Right renal cortex interstitium (tissue), 3 donors: ENCODE measurements around the gene DSCAML1. TPM values are rescaled to one million over a fixed set of nuclear protein-coding genes. Genes with fewer than 3 reads are reported as not detected.

Experiments
- DNase-seq, 3 donors: peaks; one replicate each; pipeline ENCODE4 v3.0.0-alpha.2; 2013; ENCODE audit warnings: low read depth in 3 of 3, low spot score in 2 of 3
- polyA plus RNA-seq, 3 donors: library from polyadenylated mRNA; unstranded; fragments of 120-200 nt; gene quantifications; one replicate each; pipeline ENCODE4 v1.2.1, GENCODE V29; 2013; ENCODE audit not compliant: insufficient read length in 3 of 3

Gene DSCAML1
- polyA plus RNA-seq, 3 donors: 1.6 to 2.3 (median 1.6) TPM

- DNase-seq: no peak
Observed at GRCh38 chr11:117833401-117833891, 36.4 kb upstream of the DSCAML1 start.

- no peak for DNase-seq
Observed at GRCh38 chr11:117832511-117832910, 35.5 kb upstream of the DSCAML1 start.

GRCh38 chr11:117831661-117832415 lies 34.8 kb upstream of the DSCAML1 start:
- no peak for DNase-seq

- DNase-seq: no peak
Observed at GRCh38 chr11:117830674-117831351, 33.8 kb upstream of the DSCAML1 start.

- DNase-seq: no peak
Observed at GRCh38 chr11:117830072-117830471, 33.1 kb upstream of the DSCAML1 start.

GRCh38 chr11:117829369-117829725 lies 32.3 kb upstream of the DSCAML1 start:
- DNase-seq: no peak

- DNase-seq: no peak
Observed at GRCh38 chr11:117828611-117829368, 31.8 kb upstream of the DSCAML1 start.

- no peak for DNase-seq
Observed at GRCh38 chr11:117827521-117828511, 30.8 kb upstream of the DSCAML1 start.

- no peak for DNase-seq
Observed at GRCh38 chr11:117826832-117827231, 29.8 kb upstream of the DSCAML1 start.

- DNase-seq: no peak
Observed at GRCh38 chr11:117826190-117826570, 29.2 kb upstream of the DSCAML1 start.

- DNase-seq: no peak
Observed at GRCh38 chr11:117825538-117826189, 28.6 kb upstream of the DSCAML1 start.

- DNase-seq: no peak
Observed at GRCh38 chr11:117824571-117825537, 27.8 kb upstream of the DSCAML1 start, which contains the start of gene FXYD2. TSS of gene FXYD2 (minus strand) at chr11:117824744. CDS start at chr11:117824678, 66 bp downstream.

- DNase-seq: no peak
Observed at GRCh38 chr11:117823946-117824420, 27.0 kb upstream of the DSCAML1 start.

- no peak for DNase-seq
Observed at GRCh38 chr11:117823294-117823945, 26.4 kb upstream of the DSCAML1 start.

- no peak for DNase-seq
Observed at GRCh38 chr11:117822074-117823033, 25.3 kb upstream of the DSCAML1 start.

GRCh38 chr11:117821431-117821830 lies 24.4 kb upstream of the DSCAML1 start:
- DNase-seq: no peak

- no peak for DNase-seq
Observed at GRCh38 chr11:117820516-117820915, 23.5 kb upstream of the DSCAML1 start.
